Measurements from ENCODE around the gene PLCB1. TPM values are rescaled to one million over a fixed set of nuclear protein-coding genes. Genes with fewer than 3 reads are reported as not detected.

PLCB1 gene
- total RNA-seq, 1 donor from 2014 or later = 6.3 TPM

- H3K4me1 ChIP-seq = no peaks in the 10 kb centered on the region
- no peak overlapping the region for H3K4me3 ChIP-seq
- intact Hi-C loops (cut with DNase I) = no loop called here
- DNase-seq (no peak), ATAC-seq (no peak)
- no peaks in the 10 kb centered on the region for H3K36me3 ChIP-seq
- H3K9me3 ChIP-seq = no peaks in the 10 kb centered on the region
- no peak overlapping the region for H3K27ac ChIP-seq
- no peak for TF ChIP-seq CTCF (IDR thresholded peaks at IDR 0.05)
- H3K27me3 ChIP-seq (ENCODE audit: low read depth) = no peaks in the 10 kb centered on the region
Observed at GRCh38 chr20:8361779-8362178, 229.7 kb downstream of the PLCB1 start.

- Histone ChIP-seq H3K9me3 (no peaks in the 10 kb centered on the region), H3K27me3 (ENCODE audit: low read depth) (no peaks in the 10 kb centered on the region), H3K4me3 (no peak overlapping the region), H3K27ac (no peak overlapping the region), H3K4me1 (no peaks in the 10 kb centered on the region), H3K36me3 (no peaks in the 10 kb centered on the region)
- intact Hi-C loops (cut with DNase I) = no loop called here
- DNase-seq (no peak), ATAC-seq (no peak)
- TF ChIP-seq CTCF (IDR thresholded peaks at IDR 0.05) = no peak
Observed at GRCh38 chr20:8362457-8362856, 230.4 kb downstream of the PLCB1 start.

- intact Hi-C loops (cut with DNase I) = no loop called here
Observed at GRCh38 chr20:8363970-8364733, 232.1 kb downstream of the PLCB1 start.

GRCh38 chr20:8364734-8365078, 232.6 kb downstream of the PLCB1 start:
- no peak for TF ChIP-seq CTCF (IDR thresholded peaks at IDR 0.05)
- Histone ChIP-seq H3K27ac (no peak overlapping the region), H3K9me3 (no peaks in the 10 kb centered on the region), H3K27me3 (ENCODE audit: low read depth) (no peaks in the 10 kb centered on the region), H3K4me1 (no peaks in the 10 kb centered on the region), H3K36me3 (no peaks in the 10 kb centered on the region), H3K4me3 (no peak overlapping the region)
- ATAC-seq (no peak), DNase-seq (no peak)
- intact Hi-C loops (cut with DNase I) = no loop called here

More at GRCh38 chr20:8363970-8364733, 232.1 kb downstream of the PLCB1 start:
- Histone ChIP-seq H3K4me3 (no peak overlapping the region), H3K9me3 (no peaks in the 10 kb centered on the region), H3K27ac (no peak overlapping the region), H3K4me1 (no peaks in the 10 kb centered on the region), H3K27me3 (ENCODE audit: low read depth) (no peaks in the 10 kb centered on the region), H3K36me3 (no peaks in the 10 kb centered on the region)
- no peak for ATAC-seq
- TF ChIP-seq CTCF (IDR thresholded peaks at IDR 0.05) = no peak
- DNase-seq = no peak

- H3K36me3 ChIP-seq = no peaks in the 10 kb centered on the region
- no peak overlapping the region for H3K27ac ChIP-seq
- no peak for TF ChIP-seq CTCF (IDR thresholded peaks at IDR 0.05)
- no peaks in the 10 kb centered on the region for H3K9me3 ChIP-seq
- intact Hi-C loops (cut with DNase I) = no loop called here
- DNase-seq = no peak
- H3K4me1 ChIP-seq = no peaks in the 10 kb centered on the region
- H3K27me3 ChIP-seq (ENCODE audit: low read depth) = no peaks in the 10 kb centered on the region
- no peak overlapping the region for H3K4me3 ChIP-seq
- ATAC-seq = no peak
Observed at GRCh38 chr20:8365634-8366033, 233.6 kb downstream of the PLCB1 start.
